Esophagus squamous epithelium (tissue), 5 donors: ENCODE measurements around the gene DMAC1. TPM values are rescaled to one million over a fixed set of nuclear protein-coding genes. Genes with fewer than 3 reads are reported as not detected.
A peak's percentile ranks its signal among the peaks of the same experiment; 100 is the strongest.

Experiments used
- DNase-seq: peaks from one replicate; lab custom pipeline; 2025; lab: John Stamatoyannopoulos, UW
- H3K27ac ChIP-seq, 4 donors: fragments of 200-600 bp; sonication (generic); one replicate each; pipeline ENCODE4 v1.5.1; 2016 to 2019; ENCODE audit warnings: mild to moderate bottlenecking in 1 of 4
- H3K27me3 ChIP-seq, 4 donors: fragments of 200-600 bp; sonication (generic); 1 replicate in 3 of 4; 2 replicates in 1 of 4; pipeline versions ENCODE4 v1.5.1 to v1.6.0; 2017 to 2021; ENCODE audit warnings: antibody characterized with exemption in 1 of 4
- H3K36me3 ChIP-seq, 3 donors: fragments of 200-600 bp; sonication (generic); one replicate each; pipeline ENCODE4 v1.5.1; 2016 to 2019
- H3K4me1 ChIP-seq, 3 donors: fragments of 200-600 bp; sonication (generic); one replicate each; pipeline ENCODE4 v1.5.1; 2017 to 2019
- H3K4me3 ChIP-seq, 4 donors: fragments of 200-600 bp; sonication (generic); 1 replicate in 3 of 4; 2 replicates in 1 of 4; pipeline ENCODE4 v1.5.1; 2016 to 2019; ENCODE audit warnings: mild to moderate bottlenecking in 2 of 4, moderate library complexity in 1 of 4
- H3K9me3 ChIP-seq, 3 donors: fragments of 200-600 bp; sonication (generic); one replicate each; pipeline ENCODE4 v1.5.1; 2016 to 2019
- CTCF ChIP-seq, 6 experiments: fragments of 450-650 bp in 4 of 6; fragments of 200-600 bp in 2 of 6; sonication (generic) in 2 of 6; IDR thresholded peaks; one replicate each; pipeline ENCODE4 v1.5.1; 2016 to 2019; ENCODE audit warnings: antibody characterized with exemption in 6 of 6, mild to moderate bottlenecking in 4 of 6, moderate library complexity in 4 of 6
- POLR2A ChIP-seq, 4 donors: fragments of 450-650 bp; IDR thresholded peaks; one replicate each; pipeline ENCODE4 v1.6.1; 2017; ENCODE audit warnings: antibody characterized with exemption in 4 of 4, mild to moderate bottlenecking in 4 of 4, moderate library complexity in 3 of 4
- WGBS, 2 donors: methylation state at CpG; one replicate each; pipeline ENCODE4 v1.1.5; 2018; 5-methylcytosine and 5-hydroxymethylcytosine counted together
- intact Hi-C: fragments of 100-400 bp; cut with DNase I; formaldehyde crosslinking; loops from one replicate; pipeline ENCODE4 v1.15.0; 2022
- total RNA-seq, 4 donors: library from RNA; depleted of rRNA; stranded (reverse); fragments of >200 nt; gene quantifications; one replicate each; pipeline ENCODE4 v1.1.0, GENCODE V29; 2016
- donor health status: DM: yes; HTN: yes; CAD: no.

Gene DMAC1, protein sequence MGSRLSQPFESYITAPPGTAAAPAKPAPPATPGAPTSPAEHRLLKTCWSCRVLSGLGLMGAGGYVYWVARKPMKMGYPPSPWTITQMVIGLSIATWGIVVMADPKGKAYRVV
- 10 to 100 TPM in 3 of 4 donors, 1 to 10 TPM in 1; 7.9 to 14.6 (median 12.4) TPM for total RNA-seq

GRCh38 chr9:7799234-7799943 is at the start of gene DMAC1:
Gene DMAC1 (minus strand): TSS chr9:7799778. CDS start chr9:7799734, 44 bp downstream.
- Histone ChIP-seq H3K9me3 (no peaks in the 10 kb centered on the region), H3K4me3 (peak within 1 kb of the TSS; percentile 87 to 97 (median 93)), H3K27ac (peak within 1 kb of the TSS; percentile 89 to 93 (median 93)), H3K4me1 (peaks cover 5 to 20% (median 8%) of the 10 kb centered on the region in 3 donors), H3K27me3 (no peaks in the 10 kb centered on the region), H3K36me3 (peaks cover 0 to 30% (median 0%) of the 10 kb centered on the region in 3 donors)
- DNase-seq = peak; percentile 36
- no peak for TF ChIP-seq CTCF (IDR thresholded peaks at IDR 0.05)
- TF ChIP-seq POLR2A (IDR thresholded peaks at IDR 0.05) = peak in 1 of 4 donors; percentile 55
- intact Hi-C loops = no loop called here
- 0% methylated on average over 29 of the region's 46 CpGs for WGBS, 2 donors

DNA sequence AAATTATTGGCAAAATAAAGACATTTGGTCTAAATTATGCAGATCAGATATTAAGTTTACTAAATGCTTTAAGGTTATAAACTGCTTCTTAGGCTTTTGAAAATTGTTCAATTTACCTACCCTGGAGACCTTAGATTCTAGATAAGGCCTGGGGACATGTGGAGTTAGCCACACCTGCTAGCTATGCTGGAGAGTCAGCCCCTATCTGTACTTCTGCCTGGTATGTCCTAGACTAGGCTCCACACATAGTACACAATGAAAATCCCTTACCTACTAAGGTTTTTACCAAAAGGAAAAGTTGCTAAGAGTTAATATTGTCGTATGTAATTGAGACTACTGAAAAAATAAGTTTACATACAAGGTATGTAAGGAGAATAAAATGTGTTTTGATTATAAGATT is 49.8 kb upstream of the DMAC1 start:
- TF ChIP-seq POLR2A (IDR thresholded peaks at IDR 0.05) = no peak
- TF ChIP-seq CTCF (IDR thresholded peaks at IDR 0.05) = no peak
- Histone ChIP-seq H3K4me3 (no peak overlapping the region), H3K4me1 (no peaks in the 10 kb centered on the region), H3K27me3 (no peaks in the 10 kb centered on the region), H3K36me3 (no peaks in the 10 kb centered on the region), H3K9me3 (no peaks in the 10 kb centered on the region), H3K27ac (no peak overlapping the region)
- intact Hi-C loops = no loop called here
- no peak for DNase-seq
- WGBS, 2 donors = 84 to 89% methylated on average over 1 of the region's 1 CpG

- Histone ChIP-seq H3K4me3 (no peak overlapping the region), H3K9me3 (no peaks in the 10 kb centered on the region), H3K4me1 (no peaks in the 10 kb centered on the region), H3K36me3 (no peaks in the 10 kb centered on the region), H3K27me3 (no peaks in the 10 kb centered on the region), H3K27ac (no peak overlapping the region)
- no peak for DNase-seq
- intact Hi-C loops = no loop called here
- WGBS, 2 donors = 85 to 97% methylated on average over 4 of the region's 4 CpGs
- no peak for TF ChIP-seq POLR2A (IDR thresholded peaks at IDR 0.05)
- TF ChIP-seq CTCF (IDR thresholded peaks at IDR 0.05) = no peak
These were observed 48.9 kb upstream of the DMAC1 start for GRCh38 chr9:7848498-7848897.

DNA sequence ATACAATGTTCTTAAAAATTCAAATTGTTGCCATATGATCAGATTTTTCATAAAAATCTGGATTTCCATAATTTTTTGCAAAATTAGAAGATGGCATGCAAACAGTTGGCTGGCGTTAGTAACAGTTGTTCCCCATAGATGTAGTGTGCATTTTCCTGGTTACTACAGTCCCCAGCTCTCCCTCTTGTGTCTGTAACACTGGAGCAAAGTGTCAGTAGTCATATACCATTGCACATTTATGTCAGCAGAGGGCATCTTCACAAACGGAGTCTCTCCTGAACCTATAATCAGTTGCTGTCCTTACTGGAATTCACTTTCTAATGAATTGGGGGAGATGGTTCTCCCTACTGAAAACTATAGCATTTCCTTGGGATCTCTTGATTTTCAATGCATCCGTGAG is 44.7 kb upstream of the DMAC1 start:
- Histone ChIP-seq H3K4me3 (no peak overlapping the region), H3K27me3 (no peaks in the 10 kb centered on the region), H3K4me1 (no peaks in the 10 kb centered on the region), H3K9me3 (no peaks in the 10 kb centered on the region), H3K36me3 (no peaks in the 10 kb centered on the region), H3K27ac (no peak overlapping the region)
- no peak for DNase-seq
- 53 to 57% methylated on average over 3 of the region's 3 CpGs for WGBS, 2 donors
- intact Hi-C loops = no loop called here
- TF ChIP-seq CTCF (IDR thresholded peaks at IDR 0.05) (peak in 2 of 6 experiments; percentile 13 to 42), POLR2A (IDR thresholded peaks at IDR 0.05) (no peak)

DNA sequence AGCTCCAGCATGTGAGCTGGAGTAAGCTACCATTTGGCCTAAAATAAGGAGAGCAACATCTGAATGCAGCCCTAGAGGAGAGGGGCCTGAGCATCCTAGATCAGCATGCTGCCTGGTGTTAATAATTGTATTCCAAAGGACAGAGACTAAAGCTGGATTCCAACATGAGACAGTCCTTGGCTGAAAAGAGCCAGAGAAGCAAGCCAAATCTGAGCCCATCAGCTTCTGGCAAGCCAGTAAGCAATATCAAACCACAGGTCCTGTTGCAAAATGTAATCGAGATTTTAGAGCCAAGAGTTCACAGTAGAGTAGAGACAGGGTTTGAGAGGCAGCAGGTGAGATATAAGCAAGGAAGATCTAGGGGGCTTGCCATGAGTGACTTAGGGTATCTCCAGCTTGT is 42.3 kb upstream of the DMAC1 start:
- intact Hi-C loops = no loop called here
- no peak overlapping the region for H3K27ac ChIP-seq
- no peaks in the 10 kb centered on the region for H3K27me3 ChIP-seq
- no peaks in the 10 kb centered on the region for H3K4me1 ChIP-seq
- H3K4me3 ChIP-seq = no peak overlapping the region
- H3K36me3 ChIP-seq = no peaks in the 10 kb centered on the region
- no peak for DNase-seq
- 36 to 100% methylated on average over 1 of the region's 1 CpG for WGBS, 2 donors
- no peaks in the 10 kb centered on the region for H3K9me3 ChIP-seq
- TF ChIP-seq CTCF (IDR thresholded peaks at IDR 0.05) = no peak
- no peak for TF ChIP-seq POLR2A (IDR thresholded peaks at IDR 0.05)
